Type B pancreatic cell (in vitro differentiated cells): Measurements from ENCODE around the gene BABAM2. TPM values are rescaled to one million over a fixed set of nuclear protein-coding genes. Genes with fewer than 3 reads are reported as not detected.

Experiments used
- DNase-seq: peaks from one replicate; pipeline ENCODE4 v3.0.0; 2021; ENCODE audit warnings: mixed read lengths; ENCODE audit not compliant: unreplicated experiment; ENCODE audit errors: extremely low spot score
- H3K27ac Mint-ChIP-seq: 2 replicates; pipeline ENCODE4 v1.8.0; 2021; ENCODE audit warnings: mild to moderate bottlenecking, mixed read lengths
- H3K27me3 Mint-ChIP-seq: 2 replicates; pipeline ENCODE4 v1.8.0; 2021; ENCODE audit warnings: mixed read lengths
- H3K36me3 Mint-ChIP-seq: 2 replicates; pipeline ENCODE4 v1.8.0; 2021; ENCODE audit warnings: mixed read lengths
- H3K4me1 Mint-ChIP-seq: one replicate; pipeline ENCODE4 v1.8.0; 2021; ENCODE audit warnings: mixed read lengths; ENCODE audit not compliant: unreplicated experiment
- H3K4me3 Mint-ChIP-seq: 2 replicates; pipeline ENCODE4 v1.8.0; 2021; ENCODE audit warnings: mild to moderate bottlenecking, mixed read lengths
- H3K9me3 Mint-ChIP-seq: 2 replicates; pipeline ENCODE4 v1.8.0; 2021; ENCODE audit warnings: mixed read lengths
- CTCF ChIP-seq: fragments of 200-600 bp; sonication (generic); conservative IDR thresholded peaks from 2 replicates; pipeline ENCODE4 v1.5.0; 2021; ENCODE audit warnings: antibody characterized with exemption, mild to moderate bottlenecking
- total RNA-seq: library from RNA; stranded (reverse); gene quantifications from 2 replicates; pipeline ENCODE4 v1.2.1, GENCODE V29; 2021; ENCODE audit warnings: low replicate concordance

The BABAM2 gene
- total RNA-seq, 1 donor from 2014 or later = 30.4 TPM

GRCh38 chr2:27956888-27957287 lies 66.4 kb downstream of the BABAM2 start:
- no peak for TF ChIP-seq CTCF
- Mint-ChIP-seq H3K4me1 (peaks cover 18% of the 10 kb centered on the region), H3K27me3 (no peaks in the 10 kb centered on the region), H3K27ac (no peak overlapping the region), H3K9me3 (no peaks in the 10 kb centered on the region), H3K36me3 (no peaks in the 10 kb centered on the region), H3K4me3 (no peak overlapping the region)
- no peak for DNase-seq

- Mint-ChIP-seq H3K27me3 (no peaks in the 10 kb centered on the region), H3K4me3 (no peak overlapping the region), H3K27ac (no peak overlapping the region), H3K36me3 (no peaks in the 10 kb centered on the region), H3K9me3 (no peaks in the 10 kb centered on the region), H3K4me1 (peaks cover 14% of the 10 kb centered on the region)
- DNase-seq = no peak
- TF ChIP-seq CTCF = no peak
Measured at GRCh38 chr2:27958711-27959378, 68.3 kb downstream of the BABAM2 start.

GRCh38 chr2:27959496-27959895 lies 69.0 kb downstream of the BABAM2 start:
- H3K36me3 Mint-ChIP-seq = no peaks in the 10 kb centered on the region
- H3K9me3 Mint-ChIP-seq = no peaks in the 10 kb centered on the region
- H3K27me3 Mint-ChIP-seq = no peaks in the 10 kb centered on the region
- no peak overlapping the region for H3K27ac Mint-ChIP-seq
- DNase-seq = no peak
- H3K4me3 Mint-ChIP-seq = no peak overlapping the region
- H3K4me1 Mint-ChIP-seq = peaks cover 14% of the 10 kb centered on the region
- TF ChIP-seq CTCF = no peak

GRCh38 chr2:27960237-27960912 lies 69.8 kb downstream of the BABAM2 start:
- H3K4me3 Mint-ChIP-seq = no peak overlapping the region
- H3K27ac Mint-ChIP-seq = no peak overlapping the region
- TF ChIP-seq CTCF = no peak
- H3K4me1 Mint-ChIP-seq = peaks cover 6% of the 10 kb centered on the region
- no peaks in the 10 kb centered on the region for H3K9me3 Mint-ChIP-seq
- no peaks in the 10 kb centered on the region for H3K27me3 Mint-ChIP-seq
- no peak for DNase-seq
- H3K36me3 Mint-ChIP-seq = no peaks in the 10 kb centered on the region

DNA sequence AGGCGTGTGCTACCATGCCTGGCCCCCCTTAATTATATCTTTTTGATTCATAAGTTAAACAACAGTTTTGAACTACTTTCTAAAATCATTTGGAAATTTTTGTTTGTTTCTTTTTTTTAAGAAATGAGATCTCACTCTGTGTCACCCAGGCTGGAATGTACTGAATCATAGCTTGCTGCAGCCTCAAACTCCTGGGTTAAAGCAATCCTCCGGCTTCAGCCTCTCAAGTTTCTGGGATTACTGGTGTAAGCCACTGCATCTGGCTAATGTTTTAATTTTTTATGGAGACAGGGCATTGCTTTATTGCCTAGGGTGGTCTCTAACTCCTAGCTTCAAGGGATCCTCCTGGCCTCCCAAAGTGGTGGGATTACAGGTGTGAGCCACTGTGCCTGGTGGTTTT lies 71.5 kb downstream of the BABAM2 start:
- no peaks in the 10 kb centered on the region for H3K9me3 Mint-ChIP-seq
- DNase-seq = no peak
- H3K4me3 Mint-ChIP-seq = no peak overlapping the region
- H3K27me3 Mint-ChIP-seq = no peaks in the 10 kb centered on the region
- H3K4me1 Mint-ChIP-seq = peaks cover 11% of the 10 kb centered on the region
- H3K36me3 Mint-ChIP-seq = no peaks in the 10 kb centered on the region
- H3K27ac Mint-ChIP-seq = no peak overlapping the region
- no peak for TF ChIP-seq CTCF
